Neural cell (in vitro differentiated cells): Measurements from ENCODE around the gene ENSA. TPM values are rescaled to one million over a fixed set of nuclear protein-coding genes. Genes with fewer than 3 reads are reported as not detected.

Experiments used
- H2AFZ ChIP-seq: fragments of 200-600, 300-800 bp; sonication (generic), shearing (Covaris generic); 2 replicates; pipeline ENCODE4 v1.6.0; 2014; ENCODE audit warnings: low read depth, mild to moderate bottlenecking, antibody characterized with exemption, low read length, moderate library complexity
- H3F3A ChIP-seq: fragments of 200-600 bp; shearing (Covaris generic); 2 replicates; pipeline ENCODE4 v1.6.1; 2016; ENCODE audit warnings: mild to moderate bottlenecking, moderate library complexity, mixed read lengths, antibody characterized with exemption, low read length; ENCODE audit not compliant: insufficient read depth, poor library complexity, severe bottlenecking
- H3K27ac ChIP-seq: fragments of 200-600, 300-800 bp; sonication (generic), shearing (Covaris generic); 2 replicates; pipeline ENCODE4 v1.5.1; 2014; ENCODE audit warnings: mild to moderate bottlenecking, low read length, moderate library complexity
- H3K27me3 ChIP-seq: fragments of 300-800, 200-600 bp; sonication (generic), shearing (Covaris generic); 2 replicates; pipeline ENCODE4 v1.6.0; 2014; ENCODE audit warnings: mild to moderate bottlenecking, low read depth, low read length, moderate library complexity; ENCODE audit not compliant: insufficient read depth
- H3K36me3 ChIP-seq: fragments of 300-800, 200-600 bp; sonication (generic), shearing (Covaris generic); 2 replicates; pipeline ENCODE4 v1.5.1; 2014; ENCODE audit warnings: mild to moderate bottlenecking, antibody characterized with exemption, low read length, moderate library complexity; ENCODE audit not compliant: insufficient read depth
- H3K4me2 ChIP-seq: fragments of 300-800, 200-600 bp; sonication (generic), shearing (Covaris generic); 2 replicates; pipeline ENCODE4 v1.6.0; 2014; ENCODE audit warnings: mild to moderate bottlenecking, low read length
- H3K4me3 ChIP-seq: fragments of 300-800, 200-600 bp; sonication (generic), shearing (Covaris generic); 2 replicates; pipeline ENCODE4 v1.5.1; 2014; ENCODE audit warnings: mild to moderate bottlenecking, low read length, moderate library complexity
- H3K79me2 ChIP-seq: fragments of 200-600 bp; shearing (Covaris generic); replicated peaks from 2 replicates; pipeline ENCODE4 v1.6.0; 2014; ENCODE audit warnings: mild to moderate bottlenecking, low read length, moderate library complexity; ENCODE audit not compliant: insufficient read depth
- H3K9ac ChIP-seq: fragments of 300-800, 200-600 bp; sonication (generic), shearing (Covaris generic); 2 replicates; pipeline ENCODE4 v1.6.1; 2016; ENCODE audit warnings: mild to moderate bottlenecking, low read length, mixed read lengths
- H3K9me2 ChIP-seq: fragments of 200-600 bp; shearing (Covaris generic); 2 replicates; pipeline ENCODE4 v1.6.1; 2016; ENCODE audit warnings: mild to moderate bottlenecking, low read length, mixed read lengths; ENCODE audit not compliant: insufficient read depth
- H3K9me3 ChIP-seq: fragments of 200-600, 300-800 bp; sonication (generic), shearing (Covaris generic); 2 replicates; pipeline ENCODE4 v1.6.1; 2016; ENCODE audit warnings: mild to moderate bottlenecking, mixed run types, low read length, moderate library complexity, mixed read lengths
- H4K20me1 ChIP-seq: fragments of 200-600 bp; shearing (Covaris generic); 2 replicates; pipeline ENCODE4 v1.6.1; 2016; ENCODE audit warnings: mild to moderate bottlenecking, mixed run types; ENCODE audit not compliant: insufficient read depth
- CTCF ChIP-seq: fragments of 450-650 bp; IDR thresholded peaks from 2 replicates; pipeline ENCODE4 v1.5.1; 2014; ENCODE audit warnings: antibody characterized with exemption, mild to moderate bottlenecking, moderate library complexity; ENCODE audit not compliant: poor library complexity, severe bottlenecking
- EP300 ChIP-seq: fragments of 450-650 bp; conservative IDR thresholded peaks from 2 replicates; pipeline ENCODE4 v1.6.1; 2014; ENCODE audit warnings: antibody characterized with exemption, mild to moderate bottlenecking, moderate library complexity; ENCODE audit not compliant: poor library complexity, severe bottlenecking
- EZH2 ChIP-seq: fragments of 200-600, 300-800 bp; shearing (Covaris generic), sonication (generic); IDR thresholded peaks from 2 replicates; pipeline ENCODE4 v1.6.1; 2014; ENCODE audit warnings: antibody characterized with exemption, low read length, borderline replicate concordance, mild to moderate bottlenecking; ENCODE audit not compliant: insufficient read depth, poor library complexity, severe bottlenecking
- MXI1 ChIP-seq: fragments of 450-650 bp; conservative IDR thresholded peaks from 2 replicates; pipeline ENCODE4 v1.6.1; 2014; ENCODE audit warnings: antibody characterized with exemption, mild to moderate bottlenecking; ENCODE audit not compliant: poor library complexity, severe bottlenecking
- POLR2AphosphoS5 ChIP-seq: IDR thresholded peaks from 2 replicates; pipeline ENCODE4 v1.6.1; 2012
- RAD21 ChIP-seq: fragments of 450-650 bp; conservative IDR thresholded peaks from 2 replicates; pipeline ENCODE4 v1.6.1; 2014; ENCODE audit warnings: antibody characterized with exemption, mild to moderate bottlenecking, moderate library complexity
- SMC3 ChIP-seq: fragments of 450-650 bp; conservative IDR thresholded peaks from 2 replicates; pipeline ENCODE4 v1.6.1; 2014; ENCODE audit warnings: antibody characterized with exemption, mild to moderate bottlenecking, moderate library complexity; ENCODE audit not compliant: poor library complexity
- TAF1 ChIP-seq: IDR thresholded peaks from 2 replicates; pipeline ENCODE4 v1.6.1; 2012; ENCODE audit warnings: low read depth
- polyA plus RNA-seq: library from polyadenylated mRNA; depleted of rRNA; stranded (reverse); fragments of >200 nt; gene quantifications from 2 replicates; pipeline ENCODE4 v1.2.3, GENCODE V29; 2014
- TF ChIP-seq, protein P1 (sequence below): IDR thresholded peaks from 2 replicates; pipeline ENCODE4 v1.6.1; 2012; ENCODE audit warnings: borderline replicate concordance

The ENSA gene
- polyA plus RNA-seq, 1 donor from 2014 or later, result 230 TPM

GRCh38 chr1:150650193-150650592 lies 20.8 kb upstream of the ENSA start:
- peaks cover 5% of the 10 kb centered on the region for H3K36me3 ChIP-seq
- no peaks in the 10 kb centered on the region for H3K79me2 ChIP-seq
- TF ChIP-seq CTCF, result no peak
- TF ChIP-seq MXI1, result no peak
- TF ChIP-seq, protein P1, sequence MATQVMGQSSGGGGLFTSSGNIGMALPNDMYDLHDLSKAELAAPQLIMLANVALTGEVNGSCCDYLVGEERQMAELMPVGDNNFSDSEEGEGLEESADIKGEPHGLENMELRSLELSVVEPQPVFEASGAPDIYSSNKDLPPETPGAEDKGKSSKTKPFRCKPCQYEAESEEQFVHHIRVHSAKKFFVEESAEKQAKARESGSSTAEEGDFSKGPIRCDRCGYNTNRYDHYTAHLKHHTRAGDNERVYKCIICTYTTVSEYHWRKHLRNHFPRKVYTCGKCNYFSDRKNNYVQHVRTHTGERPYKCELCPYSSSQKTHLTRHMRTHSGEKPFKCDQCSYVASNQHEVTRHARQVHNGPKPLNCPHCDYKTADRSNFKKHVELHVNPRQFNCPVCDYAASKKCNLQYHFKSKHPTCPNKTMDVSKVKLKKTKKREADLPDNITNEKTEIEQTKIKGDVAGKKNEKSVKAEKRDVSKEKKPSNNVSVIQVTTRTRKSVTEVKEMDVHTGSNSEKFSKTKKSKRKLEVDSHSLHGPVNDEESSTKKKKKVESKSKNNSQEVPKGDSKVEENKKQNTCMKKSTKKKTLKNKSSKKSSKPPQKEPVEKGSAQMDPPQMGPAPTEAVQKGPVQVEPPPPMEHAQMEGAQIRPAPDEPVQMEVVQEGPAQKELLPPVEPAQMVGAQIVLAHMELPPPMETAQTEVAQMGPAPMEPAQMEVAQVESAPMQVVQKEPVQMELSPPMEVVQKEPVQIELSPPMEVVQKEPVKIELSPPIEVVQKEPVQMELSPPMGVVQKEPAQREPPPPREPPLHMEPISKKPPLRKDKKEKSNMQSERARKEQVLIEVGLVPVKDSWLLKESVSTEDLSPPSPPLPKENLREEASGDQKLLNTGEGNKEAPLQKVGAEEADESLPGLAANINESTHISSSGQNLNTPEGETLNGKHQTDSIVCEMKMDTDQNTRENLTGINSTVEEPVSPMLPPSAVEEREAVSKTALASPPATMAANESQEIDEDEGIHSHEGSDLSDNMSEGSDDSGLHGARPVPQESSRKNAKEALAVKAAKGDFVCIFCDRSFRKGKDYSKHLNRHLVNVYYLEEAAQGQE, result no peak
- no peak for TF ChIP-seq EP300
- no peak for TF ChIP-seq TAF1
- TF ChIP-seq POLR2AphosphoS5, result no peak
- no peak for TF ChIP-seq RAD21
- TF ChIP-seq EZH2, result no peak
- no peak for TF ChIP-seq SMC3

GRCh38 chr1:150649441-150650075 lies 20.1 kb upstream of the ENSA start:
- Histone ChIP-seq H3K27me3 (no peaks in the 10 kb centered on the region), H3F3A (no peaks in the 10 kb centered on the region), H3K27ac (no peak overlapping the region), H3K79me2 (no peaks in the 10 kb centered on the region), H3K4me2 (no peak overlapping the region), H4K20me1 (no peaks in the 10 kb centered on the region), H3K4me3 (no peak overlapping the region), H2AFZ (no peak overlapping the region), H3K9me2 (no peaks in the 10 kb centered on the region), H3K9me3 (no peaks in the 10 kb centered on the region), H3K9ac (no peak overlapping the region), H3K36me3 (peaks cover 5% of the 10 kb centered on the region)
- TF ChIP-seq RAD21, result no peak
- TF ChIP-seq POLR2AphosphoS5, result no peak
- no peak for TF ChIP-seq EP300

More at GRCh38 chr1:150650193-150650592, 20.8 kb upstream of the ENSA start:
- no peaks in the 10 kb centered on the region for H3K9me3 ChIP-seq
- H3K9me2 ChIP-seq, result no peaks in the 10 kb centered on the region
- no peak overlapping the region for H3K4me2 ChIP-seq
- no peak overlapping the region for H3K27ac ChIP-seq
- no peaks in the 10 kb centered on the region for H3K27me3 ChIP-seq
- no peak overlapping the region for H3K9ac ChIP-seq
- no peaks in the 10 kb centered on the region for H3F3A ChIP-seq
- H2AFZ ChIP-seq, result no peak overlapping the region
- H3K4me3 ChIP-seq, result no peak overlapping the region
- no peaks in the 10 kb centered on the region for H4K20me1 ChIP-seq

DNA sequence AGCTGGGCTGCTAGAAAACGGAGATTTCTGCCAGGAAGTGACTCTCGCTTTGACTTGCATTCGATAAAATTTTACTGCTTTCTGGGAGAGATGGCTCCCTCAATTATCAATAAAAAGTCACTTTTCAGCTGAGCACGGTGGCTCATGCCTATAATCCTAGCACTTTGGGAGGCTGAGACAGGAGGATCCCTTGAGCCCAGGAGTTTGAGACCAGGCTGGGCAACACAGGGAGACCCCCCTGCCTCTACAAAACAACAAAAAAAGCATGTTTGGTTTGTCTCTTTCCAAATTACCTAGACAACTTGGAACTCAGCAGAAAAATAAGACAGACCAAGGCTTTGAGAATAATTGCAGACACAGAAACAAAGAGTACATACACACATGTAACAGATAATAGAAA lies 12.9 kb upstream of the ENSA start:
- Histone ChIP-seq H3K4me3 (no peak overlapping the region), H3K27ac (no peak overlapping the region), H3K9ac (no peak overlapping the region)

More for the DNA sequence above, 12.9 kb upstream of the ENSA start:
- Histone ChIP-seq H3K9me2 (no peaks in the 10 kb centered on the region), H3F3A (no peaks in the 10 kb centered on the region), H3K79me2 (no peaks in the 10 kb centered on the region), H3K9me3 (no peaks in the 10 kb centered on the region), H3K27me3 (no peaks in the 10 kb centered on the region), H3K4me2 (no peak overlapping the region), H4K20me1 (no peaks in the 10 kb centered on the region), H3K36me3 (no peaks in the 10 kb centered on the region), H2AFZ (no peak overlapping the region)
- TF ChIP-seq MXI1 (no peak), SMC3 (no peak), POLR2AphosphoS5 (no peak), CTCF (no peak), RAD21 (no peak), EP300 (no peak), EZH2 (no peak), TAF1 (no peak)
- TF ChIP-seq, protein P1, result no peak
